GM23248 (cell line): Measurements from ENCODE around the gene ANKRD39.

ENCODE experiments used
- EZH2 ChIP-seq: fragments of 200-600 bp; sonication (generic); IDR thresholded peaks from 2 replicates; pipeline ENCODE4 v1.6.1; 2018; ENCODE audit warnings: antibody characterized with exemption, mild to moderate bottlenecking; ENCODE audit not compliant: insufficient read depth, poor library complexity, severe bottlenecking
- EZH2phosphoT487 ChIP-seq: fragments of 200-600 bp; sonication (generic); IDR thresholded peaks from 2 replicates; pipeline ENCODE4 v1.6.1; 2018; ENCODE audit warnings: antibody characterized with exemption, moderate library complexity, mild to moderate bottlenecking, low read depth; ENCODE audit not compliant: insufficient read depth

GRCh38 chr2:96823198-96823597 is 34.6 kb downstream of the ANKRD39 start:
- TF ChIP-seq EZH2phosphoT487 (no peak), EZH2 (no peak)
